ENCODE data around the gene DOHH. TPM values are rescaled to one million over a fixed set of nuclear protein-coding genes. Genes with fewer than 3 reads are reported as not detected.
A peak's percentile ranks its signal among the peaks of the same experiment; 100 is the strongest.

The DOHH gene
- total RNA-seq, 1 donor = 10.4 TPM

GRCh38 chr19:3443840-3444694 is 56.4 kb downstream of the DOHH start:
- no peak for TF ChIP-seq CTCF (IDR thresholded peaks at IDR 0.05; ENCODE audit: insufficient read depth, low read depth, low read length)
- DNase-seq (ENCODE audit: low read depth) = peak; percentile 30
- H3K4me3 ChIP-seq (ENCODE audit: low read depth, low read length) = no peak overlapping the region

DNA sequence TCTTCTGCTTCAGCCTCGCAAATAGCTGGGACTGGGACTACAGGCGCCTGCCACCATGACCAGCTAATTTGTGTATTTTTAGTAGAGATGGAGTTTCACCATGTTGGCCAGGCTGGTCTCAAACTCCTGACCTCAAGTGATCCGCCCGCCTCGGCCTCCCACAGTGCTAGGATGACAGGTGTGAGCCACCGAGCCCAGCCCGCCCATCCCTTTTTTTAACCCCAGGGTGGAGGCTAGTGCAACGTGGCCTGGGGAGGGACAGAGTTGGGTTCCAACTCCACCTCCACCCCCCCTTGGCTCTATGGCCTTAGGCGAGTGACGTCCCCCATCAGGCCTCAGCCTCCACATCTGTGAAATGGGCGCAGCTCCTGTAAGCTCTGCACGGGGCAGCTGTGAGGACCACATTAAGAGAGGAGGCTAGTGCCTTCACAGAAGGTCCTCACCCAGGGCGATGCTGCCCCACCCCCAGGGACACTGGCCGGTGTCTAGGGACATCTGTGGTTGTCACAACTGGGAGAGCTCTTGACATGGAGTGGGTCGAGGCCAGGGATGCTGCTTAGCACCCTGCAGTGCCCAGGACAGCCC is 57.9 kb downstream of the DOHH start:
- H3K4me3 ChIP-seq (ENCODE audit: low read depth, low read length) = no peak overlapping the region
- TF ChIP-seq CTCF (IDR thresholded peaks at IDR 0.05; ENCODE audit: insufficient read depth, low read depth, low read length) = no peak
- DNase-seq (ENCODE audit: low read depth) = no peak

GRCh38 chr19:3441986-3442329 is 58.5 kb downstream of the DOHH start:
- DNase-seq (ENCODE audit: low read depth) = no peak
- TF ChIP-seq CTCF (IDR thresholded peaks at IDR 0.05; ENCODE audit: insufficient read depth, low read depth, low read length) = no peak
- H3K4me3 ChIP-seq (ENCODE audit: low read depth, low read length) = no peak overlapping the region

GRCh38 chr19:3441089-3441985 is 59.1 kb downstream of the DOHH start:
- no peak for DNase-seq (ENCODE audit: low read depth)
- H3K4me3 ChIP-seq (ENCODE audit: low read depth, low read length) = no peak overlapping the region
- TF ChIP-seq CTCF (IDR thresholded peaks at IDR 0.05; ENCODE audit: insufficient read depth, low read depth, low read length) = no peak

Small RNAs within 50 kb of the gene (small RNA-seq; reads per million reads assigned to genes)
- gene RF00212 = not detected

Other genes starting within 250 kb of the DOHH start
- 42.7 and 56.0 TPM in 2 replicates for gene NFIC, start 134.1 kb downstream of the DOHH start, total RNA-seq
- not detected in 2 replicates for gene SMIM24, start 20.1 kb downstream of the DOHH start, total RNA-seq
- gene SMIM44, start 17.2 kb downstream of the DOHH start, total RNA-seq = not detected in 2 replicates
- 37.6 and 40.3 TPM in 2 replicates for gene FZR1, start 5.6 kb upstream of the DOHH start, total RNA-seq
- gene TEKTIP1, start 38.5 kb upstream of the DOHH start, total RNA-seq = not detected in 2 replicates
- 137 and 139 TPM in 2 replicates for gene MFSD12, start 56.9 kb upstream of the DOHH start, total RNA-seq
- 72.5 and 124 TPM in 2 replicates for gene HMG20B, start 72.3 kb upstream of the DOHH start, total RNA-seq
- 0.32 and 0.43 TPM in 2 replicates for gene GIPC3, start 84.8 kb upstream of the DOHH start, total RNA-seq
- gene TBXA2R, start 106.2 kb upstream of the DOHH start, total RNA-seq = 4.3 and 4.8 TPM in 2 replicates
- 17.7 and 24.8 TPM in 2 replicates for gene CACTIN, start 126.1 kb upstream of the DOHH start, total RNA-seq
- 40.6 and 46.2 TPM in 2 replicates for gene PIP5K1C, start 199.8 kb upstream of the DOHH start, total RNA-seq
- gene TJP3, start 207.7 kb upstream of the DOHH start, total RNA-seq = not detected in 2 replicates